ENCODE data around the gene CASR.

The CASR gene

DNA sequence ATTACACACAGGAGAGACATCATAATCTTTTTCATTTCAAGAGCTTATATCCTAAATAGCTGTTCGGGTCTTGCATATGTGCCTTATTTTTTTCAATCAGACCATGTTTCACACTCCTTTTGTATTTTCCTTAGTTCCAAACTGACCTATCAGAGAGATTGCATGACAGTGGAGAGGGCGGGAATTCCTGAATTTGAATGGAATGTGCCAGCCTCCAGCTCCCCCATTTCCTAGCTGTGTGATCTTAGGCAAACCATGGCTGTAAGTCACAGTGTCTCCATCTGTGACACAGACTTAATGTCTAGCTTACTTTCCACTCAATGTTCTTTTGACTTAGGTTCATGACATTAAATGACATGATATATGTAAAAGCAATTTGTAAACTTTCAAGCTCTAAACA is 79.6 kb downstream of the CASR start:
- DNase-seq, result no peak

DNA sequence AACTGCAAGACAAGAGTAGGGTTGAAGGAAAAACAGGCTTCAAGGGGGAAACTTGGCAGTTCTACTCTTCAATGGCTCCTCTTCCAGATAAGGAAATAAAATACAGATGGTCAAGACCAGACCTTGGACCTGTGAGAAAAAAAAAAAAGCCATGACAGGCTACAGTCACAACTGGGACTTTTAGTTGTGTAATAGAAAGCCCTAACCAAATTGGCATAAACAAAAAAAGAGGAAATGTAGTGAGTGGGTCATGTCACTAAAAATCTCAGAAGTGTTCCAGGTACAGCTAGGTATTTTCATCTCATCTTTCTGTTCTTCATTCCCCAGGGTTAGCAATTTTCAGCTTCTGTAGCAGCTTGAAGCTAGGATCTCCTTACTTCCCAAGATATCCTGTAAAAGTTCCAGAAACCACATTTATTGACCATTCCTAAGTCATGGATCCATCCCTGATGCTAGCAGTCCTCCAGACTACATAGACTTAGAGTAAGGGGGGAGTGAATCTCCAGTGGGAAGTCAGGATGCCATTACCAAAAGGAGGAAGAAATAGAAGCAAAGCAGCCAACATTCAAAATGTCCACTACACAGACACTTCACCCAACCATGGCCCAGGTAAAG is 80.6 kb downstream of the CASR start:
- DNase-seq, result no peak

DNA sequence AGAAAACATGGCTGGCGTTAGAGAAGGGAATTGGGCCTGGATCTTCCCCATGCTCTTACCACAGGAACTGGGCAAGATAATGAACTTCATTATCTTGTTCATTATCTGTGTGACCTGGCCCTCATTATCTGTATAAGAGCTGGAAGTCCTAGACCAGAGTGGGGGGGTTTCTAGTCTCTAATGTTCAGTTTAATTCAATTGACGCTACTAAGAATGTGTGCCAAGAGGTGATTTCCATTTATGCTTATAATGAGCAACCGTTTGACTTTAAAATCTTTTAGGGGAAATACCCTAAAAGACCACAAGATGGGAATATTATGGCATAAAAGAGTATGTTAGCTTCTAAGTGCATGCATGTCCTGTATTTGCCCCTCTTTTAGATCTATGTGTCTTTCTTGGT is 82.5 kb downstream of the CASR start:
- peak in 1 of 2 donors; percentile 22 for DNase-seq

DNA sequence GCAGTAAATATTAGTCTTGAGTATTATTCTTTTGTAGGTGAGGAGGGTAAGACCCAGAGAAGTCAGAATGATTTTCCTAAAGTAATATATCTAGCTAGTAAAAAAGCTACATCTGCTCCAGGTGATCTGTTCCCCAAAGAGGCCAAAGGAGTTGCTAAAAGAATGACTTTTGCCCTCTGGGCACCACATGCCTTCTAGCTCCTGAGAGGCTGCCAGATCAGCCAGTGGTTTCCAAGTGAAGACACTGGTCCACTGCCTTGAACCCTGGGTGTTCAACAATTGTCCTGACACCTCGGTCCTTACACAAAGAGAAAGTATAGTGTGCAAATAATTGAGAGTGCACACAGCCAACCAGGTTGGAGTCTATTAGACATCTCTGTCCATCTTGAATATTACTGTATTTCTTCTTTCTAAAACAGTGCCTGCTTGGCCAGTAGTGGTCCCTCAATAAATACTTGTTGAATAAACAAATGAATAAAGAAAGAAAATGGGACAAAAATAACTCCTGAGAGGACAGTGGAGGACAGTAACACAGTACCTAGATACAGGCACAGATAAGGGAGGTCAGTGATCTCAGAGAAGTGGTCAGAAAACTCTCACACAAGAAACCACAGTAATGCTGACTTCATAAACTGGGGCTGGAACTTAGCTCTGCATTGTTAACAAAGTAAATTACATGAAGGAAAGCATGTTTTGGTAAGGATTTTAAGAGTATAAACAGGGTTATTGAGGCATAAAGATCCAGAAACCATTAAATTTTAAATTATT is 85.0 kb downstream of the CASR start:
- no peak for DNase-seq

DNA sequence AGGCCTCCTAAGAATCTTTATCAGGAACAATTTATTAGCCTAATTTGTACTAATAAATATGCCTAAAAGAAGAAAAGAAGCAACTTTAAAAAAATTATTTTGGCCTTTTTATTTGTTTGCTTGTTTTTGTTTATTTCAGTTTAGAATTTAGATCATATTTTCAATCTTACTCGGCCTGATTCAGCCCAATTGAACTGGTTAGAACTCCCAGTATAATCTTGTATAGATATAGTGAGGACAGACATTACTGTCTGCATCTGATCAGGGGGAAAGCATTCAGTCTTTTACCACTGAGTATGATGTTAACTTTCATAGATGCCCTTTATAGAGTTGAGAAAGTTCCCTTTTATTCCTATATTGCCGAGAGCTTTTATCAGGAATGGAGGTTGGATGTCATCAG is 85.6 kb downstream of the CASR start:
- no peak for DNase-seq

DNA sequence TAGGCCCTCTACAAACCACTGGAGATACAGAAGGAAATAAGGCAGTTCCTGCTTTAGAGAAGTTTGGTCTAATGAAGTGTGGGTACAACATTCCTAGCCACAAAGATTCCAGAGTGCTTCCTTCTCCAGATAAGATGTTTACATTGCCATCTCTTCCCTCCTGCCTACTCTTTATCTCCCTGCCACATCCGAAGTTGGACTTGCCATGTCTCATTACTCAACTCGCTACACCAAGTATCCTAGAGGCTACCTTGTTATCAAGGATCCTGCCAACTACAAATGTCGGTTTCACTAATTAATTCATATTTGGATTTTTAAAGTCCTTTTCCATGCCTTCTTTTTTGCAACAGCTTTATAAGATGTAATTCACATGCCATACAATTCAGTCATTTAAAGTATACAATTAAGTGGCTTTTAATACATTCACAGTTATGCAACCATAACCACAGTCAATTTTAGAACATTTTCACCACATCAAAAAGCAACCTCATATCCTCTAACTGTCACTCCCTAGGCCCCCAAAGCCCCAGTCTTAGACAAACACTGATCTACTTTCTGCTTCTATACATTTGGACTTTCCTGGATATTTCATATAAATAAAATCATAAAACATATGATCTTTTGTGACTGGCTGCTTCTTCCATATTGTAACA is 87.9 kb downstream of the CASR start:
- no peak for DNase-seq

DNA sequence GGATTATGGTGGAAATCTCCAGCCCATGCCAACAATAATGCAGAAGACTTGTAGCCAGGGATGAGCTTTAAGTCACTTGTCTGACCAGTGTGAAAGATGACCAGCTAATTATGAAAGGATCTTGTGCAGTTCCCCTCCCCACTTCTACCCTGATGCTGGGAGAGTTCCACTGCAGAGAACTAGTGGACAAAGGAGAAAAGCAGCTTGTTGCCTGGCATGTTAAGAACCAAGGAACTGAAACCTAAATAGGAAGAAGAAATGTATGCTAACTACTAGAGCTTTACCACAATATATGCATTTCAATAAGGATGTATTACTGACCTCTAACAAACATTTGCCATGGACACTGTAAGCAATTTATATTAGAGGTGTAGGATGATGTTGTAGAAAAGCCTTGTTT is 89.4 kb downstream of the CASR start:
- peak in 1 of 2 donors; percentile 43 for DNase-seq

DNA sequence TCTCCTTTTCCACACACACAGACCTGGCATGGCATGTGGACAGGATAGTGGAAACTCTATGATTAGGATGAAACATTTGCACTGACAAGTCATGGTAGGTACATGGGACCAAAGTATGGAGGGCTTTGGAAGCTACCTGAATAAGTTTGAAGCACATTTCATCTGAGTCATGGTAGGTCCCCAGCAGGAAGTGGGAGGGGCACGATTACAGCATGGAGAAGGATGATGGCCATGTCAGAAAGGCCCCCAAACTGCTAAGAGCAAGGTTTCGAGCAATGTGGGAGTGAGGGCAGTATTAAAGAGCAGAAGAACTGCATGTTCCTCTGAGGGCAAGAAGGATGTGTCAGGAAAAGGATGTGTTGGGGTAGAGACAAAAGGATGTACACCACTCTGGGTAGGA is 90.0 kb downstream of the CASR start:
- no peak for DNase-seq

DNA sequence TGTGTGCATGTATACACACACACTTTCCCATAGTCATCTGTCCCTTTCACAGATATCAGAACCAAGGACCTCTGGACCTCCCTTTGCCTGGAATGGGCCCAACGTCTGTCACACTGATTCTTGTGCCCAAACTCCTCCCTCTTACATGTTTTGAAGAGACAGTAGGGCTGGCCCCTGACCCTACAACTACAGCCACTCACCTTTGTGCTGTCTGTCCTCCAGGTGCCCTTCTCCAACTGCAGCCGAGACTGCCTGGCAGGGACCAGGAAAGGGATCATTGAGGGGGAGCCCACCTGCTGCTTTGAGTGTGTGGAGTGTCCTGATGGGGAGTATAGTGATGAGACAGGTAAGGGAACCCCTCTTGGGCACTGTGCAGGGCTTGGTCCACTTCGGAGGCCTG is 98.4 kb downstream of the CASR start:
- no peak for DNase-seq

DNA sequence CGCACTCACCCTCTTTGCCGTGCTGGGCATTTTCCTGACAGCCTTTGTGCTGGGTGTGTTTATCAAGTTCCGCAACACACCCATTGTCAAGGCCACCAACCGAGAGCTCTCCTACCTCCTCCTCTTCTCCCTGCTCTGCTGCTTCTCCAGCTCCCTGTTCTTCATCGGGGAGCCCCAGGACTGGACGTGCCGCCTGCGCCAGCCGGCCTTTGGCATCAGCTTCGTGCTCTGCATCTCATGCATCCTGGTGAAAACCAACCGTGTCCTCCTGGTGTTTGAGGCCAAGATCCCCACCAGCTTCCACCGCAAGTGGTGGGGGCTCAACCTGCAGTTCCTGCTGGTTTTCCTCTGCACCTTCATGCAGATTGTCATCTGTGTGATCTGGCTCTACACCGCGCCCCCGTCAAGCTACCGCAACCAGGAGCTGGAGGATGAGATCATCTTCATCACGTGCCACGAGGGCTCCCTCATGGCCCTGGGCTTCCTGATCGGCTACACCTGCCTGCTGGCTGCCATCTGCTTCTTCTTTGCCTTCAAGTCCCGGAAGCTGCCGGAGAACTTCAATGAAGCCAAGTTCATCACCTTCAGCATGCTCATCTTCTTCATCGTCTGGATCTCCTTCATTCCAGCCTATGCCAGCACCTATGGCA is 100.5 kb downstream of the CASR start:
- DNase-seq, result no peak

DNA sequence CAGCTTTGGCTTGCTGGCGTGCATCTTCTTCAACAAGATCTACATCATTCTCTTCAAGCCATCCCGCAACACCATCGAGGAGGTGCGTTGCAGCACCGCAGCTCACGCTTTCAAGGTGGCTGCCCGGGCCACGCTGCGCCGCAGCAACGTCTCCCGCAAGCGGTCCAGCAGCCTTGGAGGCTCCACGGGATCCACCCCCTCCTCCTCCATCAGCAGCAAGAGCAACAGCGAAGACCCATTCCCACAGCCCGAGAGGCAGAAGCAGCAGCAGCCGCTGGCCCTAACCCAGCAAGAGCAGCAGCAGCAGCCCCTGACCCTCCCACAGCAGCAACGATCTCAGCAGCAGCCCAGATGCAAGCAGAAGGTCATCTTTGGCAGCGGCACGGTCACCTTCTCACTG is 101.0 kb downstream of the CASR start:
- no peak for DNase-seq

DNA sequence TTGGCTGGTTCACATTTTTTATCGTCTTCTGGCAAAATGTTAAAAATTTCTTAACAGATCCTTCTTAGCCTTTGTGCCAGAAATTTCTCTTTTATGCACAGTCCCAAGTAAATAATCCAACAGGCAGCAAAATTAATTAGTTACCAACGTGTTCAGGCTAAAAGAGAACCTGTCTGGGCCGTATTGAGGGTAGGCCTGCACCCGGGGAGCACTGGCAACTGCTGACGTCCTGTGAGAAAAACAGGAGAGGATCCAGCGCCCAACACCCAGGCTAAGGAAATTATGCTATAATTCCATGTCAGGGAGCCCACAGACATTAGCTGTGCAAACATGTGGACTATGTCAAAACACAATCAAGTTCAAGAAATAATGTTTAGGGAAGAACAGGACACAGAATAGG is 110.9 kb downstream of the CASR start:
- DNase-seq, result no peak

DNA sequence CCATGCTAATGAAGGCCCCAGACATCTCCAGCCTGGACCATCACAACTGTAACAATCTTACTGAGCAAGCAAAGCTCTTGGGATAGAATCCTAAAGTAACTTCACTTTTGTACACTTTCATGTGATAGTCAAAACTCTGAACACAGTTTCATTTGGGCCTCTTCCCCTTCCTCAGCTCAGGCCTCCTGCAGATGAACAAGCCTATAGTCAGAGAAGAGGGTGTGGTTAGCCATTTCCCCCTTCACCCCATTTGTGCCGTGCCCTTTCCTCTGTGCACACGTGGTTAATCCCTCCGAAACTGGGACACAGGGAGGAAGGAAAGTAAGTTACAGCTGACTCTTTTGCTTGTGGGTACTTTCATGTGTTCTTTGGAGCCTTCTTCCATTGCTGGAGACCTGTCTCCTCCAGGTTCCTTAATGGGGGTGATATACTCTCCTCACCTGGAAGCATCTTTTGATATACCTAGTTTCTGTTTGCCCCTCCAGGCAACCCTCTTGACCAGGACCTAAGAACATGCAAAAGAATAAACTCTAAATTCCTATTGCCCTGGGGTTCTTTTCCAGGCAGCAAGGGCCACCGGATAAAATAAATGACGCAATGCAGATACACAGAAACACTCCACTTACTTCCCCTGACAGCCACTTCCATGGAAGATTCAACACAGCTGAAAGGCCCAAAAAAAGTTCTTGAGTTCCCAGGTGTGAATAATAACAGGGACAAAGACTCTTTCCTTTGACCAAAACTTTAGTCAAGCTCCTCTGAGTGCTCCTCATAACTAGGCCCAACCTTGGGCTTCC is 112.0 kb downstream of the CASR start:
- DNase-seq, result peak; percentile 70 to 77

DNA sequence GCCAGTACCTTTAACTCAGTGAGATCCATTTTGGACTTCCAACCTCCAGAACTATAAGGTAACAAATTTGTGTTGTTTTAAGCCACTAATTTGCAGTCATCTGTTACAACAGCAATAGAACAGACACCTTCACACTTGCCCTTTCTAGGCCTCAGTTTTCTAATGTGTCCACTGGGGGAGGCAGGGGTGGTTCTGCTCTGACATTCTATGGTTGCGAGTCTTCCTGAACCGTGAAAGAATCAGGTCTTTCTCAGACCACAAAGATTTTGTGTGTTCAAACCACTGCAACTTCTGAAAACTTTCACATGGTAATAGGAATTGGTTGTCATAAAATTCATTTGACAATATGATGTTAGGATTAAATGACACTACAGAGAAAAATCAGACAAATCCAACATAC is 114.8 kb downstream of the CASR start:
- no peak for DNase-seq

DNA sequence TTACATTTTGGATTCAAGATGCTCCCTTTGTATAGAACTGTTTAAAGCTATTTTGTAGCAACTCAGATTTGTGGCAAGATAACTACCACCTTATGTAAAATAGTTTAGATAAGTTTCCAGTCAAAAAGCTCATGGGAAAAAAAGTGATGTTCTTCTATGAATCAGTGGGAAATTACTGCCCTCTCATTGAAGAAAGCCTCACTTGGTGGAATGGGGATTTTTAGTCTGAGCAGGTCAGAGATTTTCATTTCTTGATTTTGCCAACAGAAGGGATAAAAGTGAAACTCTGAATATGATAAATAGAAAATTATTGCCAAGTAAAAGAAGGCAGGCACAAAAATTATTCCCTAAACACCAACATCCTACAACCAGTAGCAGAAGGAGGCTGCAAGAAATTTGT is 115.7 kb downstream of the CASR start:
- peak; percentile 58 to 65 for DNase-seq

DNA sequence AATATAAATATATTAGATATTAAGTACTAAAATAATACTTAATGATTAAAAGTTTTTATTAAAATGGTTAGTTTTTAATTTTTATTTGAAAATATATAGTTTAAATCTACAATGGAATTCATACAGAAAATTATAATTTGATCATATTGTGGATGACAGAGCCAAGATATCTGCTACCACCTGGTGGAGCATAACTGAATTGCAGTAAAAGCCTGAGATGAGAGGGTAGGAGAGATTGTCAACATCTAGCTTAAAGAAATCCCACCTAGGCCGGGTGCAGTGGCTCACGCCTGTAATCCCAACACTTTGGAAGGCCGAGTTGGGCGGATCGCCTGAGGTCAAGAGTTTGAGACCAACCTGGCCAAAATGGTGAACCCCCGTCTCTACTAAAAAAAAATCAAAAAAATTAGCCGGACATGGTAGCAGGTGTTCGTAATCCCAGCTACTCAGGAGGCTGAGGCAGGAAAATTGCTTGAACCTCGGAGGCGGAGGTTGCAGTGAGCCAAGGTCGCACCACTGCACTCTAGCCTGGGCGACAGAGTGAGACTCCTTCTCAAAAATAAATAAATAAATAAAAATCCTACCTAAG is 116.5 kb downstream of the CASR start:
- peak; percentile 34 to 87 for DNase-seq

DNA sequence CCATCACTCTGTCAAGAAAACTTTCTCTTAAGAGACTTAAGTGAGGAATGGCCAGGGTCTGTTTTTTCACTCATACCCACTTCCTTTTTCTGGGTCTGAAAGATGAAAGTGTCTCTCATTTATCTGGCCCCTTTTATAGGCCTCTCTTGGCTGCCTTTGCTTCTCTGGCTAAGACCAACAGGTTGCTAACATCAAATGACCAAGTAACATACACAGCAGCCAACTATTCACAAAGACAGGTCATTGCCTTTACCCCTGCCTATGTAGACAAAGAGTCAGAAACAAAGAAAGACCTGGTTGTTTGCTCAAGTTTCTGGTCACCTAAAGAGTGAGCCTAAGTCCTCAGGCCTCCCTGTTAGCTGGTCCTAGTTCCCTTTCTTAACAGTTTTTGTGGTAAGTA is 117.6 kb downstream of the CASR start:
- no peak for DNase-seq

DNA sequence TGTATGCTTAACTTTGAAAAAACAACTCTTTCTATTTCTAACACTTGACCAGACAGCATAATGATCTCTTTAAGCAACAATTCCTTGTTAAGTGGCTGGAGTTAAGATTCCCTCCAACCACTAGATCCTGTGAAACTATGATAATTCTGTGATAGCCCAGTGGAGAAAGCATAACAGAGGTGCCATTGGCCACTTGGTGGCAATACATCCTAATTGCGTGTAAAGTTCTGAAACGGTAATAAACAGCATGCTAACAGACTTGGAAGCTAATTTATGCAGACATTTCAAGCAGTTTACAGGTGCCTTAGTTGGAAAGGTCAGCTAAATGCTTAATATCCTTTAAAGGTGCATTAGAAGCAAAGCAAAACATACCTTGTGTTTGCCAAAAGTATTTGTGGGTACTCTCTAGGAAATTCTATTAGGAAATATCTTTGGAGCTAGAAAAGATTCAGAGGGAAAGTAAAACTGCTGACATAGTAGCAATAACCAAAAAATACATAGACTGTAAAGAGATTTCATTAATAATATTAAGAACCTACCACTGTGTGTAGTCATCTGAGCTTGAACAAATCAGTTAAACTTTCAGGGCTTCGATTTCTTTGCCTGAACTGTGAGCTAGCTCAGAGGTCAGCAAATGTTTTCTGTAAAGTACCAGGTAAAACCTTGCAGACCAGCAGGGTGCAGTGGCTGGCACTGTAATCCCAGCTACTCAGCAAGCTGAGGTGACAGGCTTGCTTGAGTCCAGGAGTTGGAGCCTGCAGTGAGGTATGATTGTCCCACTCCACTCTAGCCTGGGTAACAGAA is 122.6 kb downstream of the CASR start:
- peak in 1 of 2 donors; percentile 43 for DNase-seq

DNA sequence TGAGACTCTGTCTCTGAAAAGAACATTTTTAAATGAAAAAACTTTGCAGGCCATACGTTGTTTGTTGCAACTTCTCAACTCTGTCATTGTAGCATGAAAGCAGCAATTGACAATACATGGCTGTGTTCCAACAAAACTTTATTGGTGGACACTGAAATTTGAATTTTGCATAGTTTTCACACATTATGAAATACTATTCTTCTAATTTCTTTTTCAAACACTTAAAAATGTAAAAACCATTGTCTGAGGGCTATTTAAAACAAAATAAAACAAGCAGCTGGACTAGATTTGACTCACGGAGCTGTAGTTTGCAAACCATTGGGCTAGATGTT is 123.1 kb downstream of the CASR start:
- no peak for DNase-seq

DNA sequence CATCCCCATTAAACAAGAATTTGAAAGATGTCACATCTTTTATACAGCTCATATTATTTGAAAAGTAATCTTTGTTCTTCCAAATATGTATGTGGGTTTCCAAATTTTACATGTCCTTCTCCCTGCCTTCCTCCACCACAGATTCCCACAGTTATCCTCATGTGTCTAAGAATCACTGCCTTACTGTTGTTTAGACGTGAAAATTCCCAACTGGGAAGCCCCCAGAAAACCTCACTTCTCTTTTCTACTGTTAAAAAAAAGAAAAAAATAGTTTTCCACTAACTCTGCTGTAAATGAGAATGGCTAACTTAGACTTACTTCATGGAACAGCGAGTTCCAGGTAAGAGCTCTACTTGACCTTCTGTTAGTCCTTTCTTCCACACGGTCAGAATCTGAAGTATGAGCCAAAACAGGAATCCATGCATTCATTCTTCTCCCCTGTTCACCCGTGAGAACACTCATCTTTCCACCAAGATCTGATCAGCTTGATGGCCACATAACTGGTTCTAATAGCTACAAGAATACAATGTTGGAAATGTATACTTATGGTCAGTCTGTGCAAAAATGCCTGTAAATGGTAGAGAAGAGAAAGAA is 123.7 kb downstream of the CASR start:
- peak in 1 of 2 donors; percentile 52 for DNase-seq

DNA sequence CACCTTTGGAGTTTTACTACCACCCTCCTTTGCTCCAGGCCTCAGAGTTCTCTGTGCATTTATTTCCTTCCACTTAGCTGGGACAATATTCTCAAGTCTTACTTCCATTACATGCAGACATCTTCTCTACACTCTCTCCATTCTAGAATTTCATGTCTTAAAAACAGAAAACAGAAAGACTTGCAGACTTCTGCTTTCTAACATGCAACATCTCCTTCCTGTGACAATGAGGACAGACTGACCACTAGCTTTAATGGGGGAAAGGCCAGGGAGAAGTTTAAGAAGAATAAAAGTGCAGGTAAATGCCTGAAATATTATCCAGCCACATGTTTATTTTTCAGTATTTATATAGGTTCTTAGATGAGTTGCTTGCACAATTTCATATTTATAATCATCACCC is 124.5 kb downstream of the CASR start:
- peak in 1 of 2 donors; percentile 46 for DNase-seq

Measured in inflammatory macrophage treated with lipopolysaccharide for 1 hour (primary cell).